Measurements from ENCODE around the gene APOBEC4.
"Not testable (repeated sequence)": the region's sequence is repeated elsewhere in the genome, so short reads cannot be mapped to it uniquely, and the experiment has no call there.

The APOBEC4 gene, protein sequence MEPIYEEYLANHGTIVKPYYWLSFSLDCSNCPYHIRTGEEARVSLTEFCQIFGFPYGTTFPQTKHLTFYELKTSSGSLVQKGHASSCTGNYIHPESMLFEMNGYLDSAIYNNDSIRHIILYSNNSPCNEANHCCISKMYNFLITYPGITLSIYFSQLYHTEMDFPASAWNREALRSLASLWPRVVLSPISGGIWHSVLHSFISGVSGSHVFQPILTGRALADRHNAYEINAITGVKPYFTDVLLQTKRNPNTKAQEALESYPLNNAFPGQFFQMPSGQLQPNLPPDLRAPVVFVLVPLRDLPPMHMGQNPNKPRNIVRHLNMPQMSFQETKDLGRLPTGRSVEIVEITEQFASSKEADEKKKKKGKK

DNA sequence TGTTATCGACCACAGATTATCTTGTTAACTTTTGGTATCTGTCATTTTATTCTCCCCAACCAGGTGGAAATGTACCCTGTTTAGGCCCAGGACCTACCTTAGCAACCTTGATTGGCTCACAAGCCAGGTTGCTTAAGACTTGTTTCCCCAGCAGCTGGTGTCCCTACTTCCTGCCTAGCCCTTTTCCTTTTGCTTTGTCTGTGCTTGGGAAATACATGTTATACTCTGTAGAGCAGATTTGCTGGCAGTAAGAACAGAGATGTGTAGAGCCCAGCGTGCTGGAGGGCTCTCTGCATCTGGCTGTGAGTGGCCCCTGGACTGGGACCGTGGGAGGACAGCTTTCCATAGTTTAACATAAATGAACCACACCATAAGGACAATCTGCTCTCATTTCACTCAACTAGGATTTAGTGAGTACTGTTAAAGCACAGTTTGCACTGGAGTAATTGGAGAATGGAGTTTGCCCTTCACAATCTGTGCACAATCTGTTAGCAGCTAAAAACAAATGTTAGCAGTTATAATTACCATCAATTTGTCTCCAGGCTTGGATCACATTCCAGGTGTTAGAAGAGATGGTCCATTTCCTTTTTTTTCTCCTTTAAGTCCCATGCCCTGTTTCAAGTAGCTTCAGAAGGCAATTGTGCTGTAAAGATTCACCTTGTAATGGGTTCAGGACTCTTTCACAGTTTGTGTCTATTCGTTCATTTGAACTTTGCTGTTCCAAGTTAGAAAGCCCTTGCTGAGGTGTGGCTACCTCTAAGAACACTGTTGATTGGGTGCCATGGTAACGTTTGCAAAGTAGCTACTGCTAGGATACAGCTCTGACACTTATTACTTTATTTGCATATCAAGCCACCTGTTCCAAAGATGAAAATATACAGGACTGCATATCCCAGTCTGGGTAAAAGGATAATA is at the start of gene APOBEC4:
APOBEC4 (minus strand) TSS at position 770 of the 915 bp plus-strand sequence. CDS start 4,535 bp downstream, outside the sequence.
- peak; percentile 40 for DNase-seq

DNA sequence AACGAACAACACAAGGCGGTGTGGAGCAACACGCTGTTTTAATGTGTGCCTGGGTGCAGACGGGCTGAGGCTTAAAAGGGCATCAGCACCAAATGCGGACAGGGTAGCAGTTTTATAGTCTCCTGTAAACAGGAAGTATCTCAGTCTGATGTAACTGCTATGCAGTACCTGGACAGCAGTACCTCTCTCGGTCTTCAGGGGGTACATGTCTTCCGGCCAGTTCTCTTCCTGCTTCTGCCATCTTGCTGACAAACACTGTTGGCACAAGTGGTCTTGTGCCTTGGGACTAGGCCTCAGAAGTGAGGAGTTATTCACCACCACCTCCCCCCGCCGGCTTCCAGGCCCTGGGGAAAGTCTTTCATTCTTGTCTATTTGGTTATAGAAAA is 49.7 kb upstream of the APOBEC4 start:
- no peak for DNase-seq

DNA sequence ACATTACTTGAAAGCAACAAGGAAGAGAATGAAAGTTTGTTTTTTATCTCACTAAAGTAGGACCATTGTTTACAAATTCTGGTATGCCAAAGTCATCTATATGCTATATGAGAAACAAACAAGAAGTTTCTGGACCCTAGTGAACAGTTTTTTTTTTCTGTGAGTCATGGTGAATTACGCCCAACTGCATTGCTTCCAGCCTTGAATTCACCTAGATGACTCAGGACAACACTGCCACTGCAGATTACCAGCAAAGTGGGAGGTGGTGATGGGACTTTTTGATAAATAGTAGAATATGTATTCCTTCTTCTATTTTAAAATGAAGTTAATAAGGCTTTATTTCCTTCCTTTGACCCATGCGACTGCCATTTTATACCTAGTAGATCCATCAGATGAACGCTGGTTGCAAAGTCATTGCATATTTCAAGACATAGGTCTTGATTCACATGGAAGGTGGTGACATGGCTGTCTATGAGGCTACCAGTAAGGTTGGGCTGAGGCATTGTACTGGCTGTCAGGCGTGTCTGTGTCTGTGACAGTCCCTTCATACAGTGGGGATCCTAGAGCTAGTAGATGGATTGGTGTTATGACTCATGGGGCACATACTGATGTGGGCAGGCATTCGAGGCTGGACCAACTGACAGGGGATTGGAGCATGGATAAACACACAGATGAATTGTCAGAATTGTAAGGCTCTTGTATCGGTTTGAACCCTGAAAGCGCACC is 49.1 kb upstream of the APOBEC4 start:
- DNase-seq: no peak

DNA sequence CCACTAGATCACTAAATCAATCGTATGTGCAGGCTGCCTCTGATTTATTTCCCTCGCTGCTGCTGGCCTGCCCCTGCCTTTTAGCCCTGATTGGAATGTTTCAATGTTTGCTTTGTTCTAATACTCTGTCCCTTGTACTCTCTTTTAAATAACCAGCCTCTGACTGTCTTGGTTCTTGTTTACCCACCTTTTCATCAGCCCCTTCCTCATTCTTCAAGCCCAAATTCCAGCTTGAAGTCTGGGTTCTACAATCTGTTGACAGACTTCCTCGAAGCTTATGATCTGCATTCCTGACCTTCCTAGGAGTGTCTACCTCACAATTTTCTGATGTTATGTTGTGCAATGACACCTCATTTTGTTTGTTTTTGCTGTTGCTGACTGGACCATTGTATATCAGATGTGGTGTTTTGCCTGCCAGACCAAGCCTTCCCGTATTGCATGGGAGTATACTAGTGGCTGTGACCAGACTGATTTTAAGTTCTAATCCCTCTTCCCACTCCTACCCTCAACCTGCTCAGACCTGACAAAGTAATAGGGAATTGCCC is 46.6 kb upstream of the APOBEC4 start:
- no peak for DNase-seq

DNA sequence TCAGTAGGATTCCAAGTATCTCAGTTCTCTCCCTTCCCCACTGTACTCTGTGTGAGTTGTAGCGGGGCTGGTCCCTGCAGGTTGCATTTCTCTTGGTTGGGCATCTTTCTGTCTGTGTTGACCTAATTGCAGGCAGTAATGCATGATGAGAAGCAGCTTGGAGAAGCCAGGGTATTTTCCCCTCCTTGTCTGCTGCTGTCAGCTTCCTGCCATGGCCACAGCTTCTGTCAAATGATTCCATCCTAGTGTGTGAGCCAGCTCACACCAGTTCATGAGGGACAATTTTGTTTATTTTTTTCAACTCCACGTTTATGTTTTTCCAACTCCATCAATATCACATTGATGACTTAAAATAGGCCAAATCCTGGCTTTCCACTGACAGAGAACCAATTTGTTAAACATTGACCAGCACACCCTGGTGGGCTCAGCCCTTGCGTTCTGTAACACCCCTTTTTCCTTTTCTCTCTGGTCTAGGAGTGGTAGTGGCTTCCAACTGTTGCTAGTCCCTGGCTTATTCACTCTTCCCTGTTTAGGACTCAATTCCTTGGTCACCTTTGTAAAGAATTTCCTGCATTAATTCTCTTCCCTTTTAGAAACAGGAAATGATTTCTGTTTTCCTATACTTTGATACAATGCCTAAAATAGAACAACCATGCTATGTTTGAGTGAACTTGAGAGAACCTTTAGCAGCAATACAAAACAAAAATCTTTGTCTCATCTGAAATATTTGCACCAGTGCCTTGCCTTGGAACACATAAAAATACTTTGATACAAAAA is 44.9 kb upstream of the APOBEC4 start:
- DNase-seq: no peak

DNA sequence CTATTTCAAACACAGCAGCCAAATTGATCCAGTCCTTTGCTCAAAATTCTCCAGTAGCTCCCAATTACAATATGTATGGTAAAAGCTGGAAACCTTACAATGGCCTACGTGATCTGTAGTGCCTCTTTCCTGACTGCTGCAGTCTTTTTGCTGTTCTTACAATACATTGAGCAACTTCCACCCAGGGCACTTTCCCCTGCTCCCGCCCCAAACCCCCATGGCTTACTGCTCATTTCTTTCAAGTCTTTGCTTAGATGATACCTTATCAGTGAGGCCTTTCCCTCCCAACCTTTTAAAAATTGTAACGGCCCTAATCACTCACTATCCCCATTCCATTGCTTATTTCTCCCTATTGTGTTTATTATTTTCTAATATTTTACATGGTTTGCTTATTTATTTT is 43.9 kb upstream of the APOBEC4 start:
- no peak for DNase-seq

DNA sequence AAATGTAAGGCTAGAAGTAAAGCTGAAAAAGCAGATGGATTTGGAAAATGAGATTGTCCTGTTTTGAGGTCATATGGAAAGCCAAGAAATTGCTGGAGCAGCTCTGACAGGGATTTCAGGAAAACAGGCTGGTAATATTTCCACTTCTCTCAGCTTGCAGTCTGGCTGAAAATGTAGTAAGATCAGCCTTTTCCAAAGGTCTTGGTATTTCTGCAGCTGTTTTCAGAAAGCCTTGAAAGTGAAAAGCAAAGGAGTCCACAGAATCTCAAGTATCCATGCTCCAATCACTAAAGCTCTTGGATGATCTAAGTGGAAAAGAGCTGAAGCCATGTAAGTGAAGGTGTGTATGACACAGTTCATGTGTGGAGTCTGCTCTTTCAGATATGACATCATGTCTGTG is 41.6 kb upstream of the APOBEC4 start:
- no peak for DNase-seq

DNA sequence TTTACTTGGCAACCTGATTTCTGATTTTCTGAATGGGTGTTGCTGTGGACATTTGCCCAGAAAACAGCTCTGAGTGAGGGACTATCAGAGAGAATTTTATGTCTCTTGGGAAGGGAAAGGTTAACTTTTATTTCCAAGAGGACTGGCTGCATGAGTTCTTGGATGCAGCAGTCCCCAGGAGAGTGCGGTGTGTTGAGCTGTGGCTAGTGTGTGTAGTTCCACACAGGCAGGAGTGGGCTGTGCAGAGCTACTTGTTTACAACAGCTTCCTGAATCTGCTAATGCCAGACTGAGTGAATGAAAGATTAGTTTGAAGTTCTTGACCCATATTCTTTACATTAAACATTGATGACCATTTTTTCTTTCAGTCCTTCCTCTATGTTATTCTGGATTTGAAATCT is 41.0 kb upstream of the APOBEC4 start:
- DNase-seq: no peak

DNA sequence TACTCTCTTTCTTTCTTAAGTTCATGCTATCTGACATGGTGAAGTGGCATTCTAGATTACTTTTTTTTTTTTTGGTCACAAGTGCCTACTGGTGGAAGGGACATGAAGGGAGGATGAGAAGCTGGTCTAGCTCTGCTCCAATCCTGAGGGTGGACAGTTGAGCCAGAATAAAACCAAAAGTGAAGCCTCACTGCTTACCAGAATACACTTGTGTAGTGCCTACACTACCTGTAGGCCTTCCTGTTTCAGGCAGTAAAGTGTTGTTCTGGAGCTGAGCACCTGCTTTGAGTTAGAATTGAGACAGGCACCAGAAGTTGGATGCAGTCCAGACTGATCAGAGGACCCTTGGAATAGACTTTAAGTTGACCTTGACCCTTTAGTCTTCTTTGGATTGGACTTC is 40.4 kb upstream of the APOBEC4 start:
- DNase-seq: no peak

DNA sequence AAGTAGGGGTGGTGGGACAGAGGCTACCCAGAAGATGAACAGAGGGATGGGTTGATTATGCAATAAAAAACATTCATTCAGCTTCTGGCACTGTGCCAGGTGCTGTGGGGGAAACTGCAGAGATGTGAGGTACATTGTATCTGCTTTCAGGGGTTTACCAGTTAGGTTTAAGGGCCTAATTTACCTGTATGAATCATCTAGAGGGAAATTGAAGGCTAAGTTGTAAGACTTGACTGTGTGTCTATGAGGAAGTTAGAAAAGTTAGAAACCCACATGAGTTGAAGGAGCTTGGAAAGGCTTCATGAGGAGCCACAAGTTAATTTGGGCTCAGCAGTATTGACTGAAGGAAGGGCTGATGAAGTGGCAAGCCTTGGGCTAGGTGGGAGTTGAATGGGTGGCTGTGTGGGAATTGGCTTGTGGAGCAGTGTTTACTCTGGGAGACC is 36.7 kb upstream of the APOBEC4 start:
- DNase-seq: no peak

DNA sequence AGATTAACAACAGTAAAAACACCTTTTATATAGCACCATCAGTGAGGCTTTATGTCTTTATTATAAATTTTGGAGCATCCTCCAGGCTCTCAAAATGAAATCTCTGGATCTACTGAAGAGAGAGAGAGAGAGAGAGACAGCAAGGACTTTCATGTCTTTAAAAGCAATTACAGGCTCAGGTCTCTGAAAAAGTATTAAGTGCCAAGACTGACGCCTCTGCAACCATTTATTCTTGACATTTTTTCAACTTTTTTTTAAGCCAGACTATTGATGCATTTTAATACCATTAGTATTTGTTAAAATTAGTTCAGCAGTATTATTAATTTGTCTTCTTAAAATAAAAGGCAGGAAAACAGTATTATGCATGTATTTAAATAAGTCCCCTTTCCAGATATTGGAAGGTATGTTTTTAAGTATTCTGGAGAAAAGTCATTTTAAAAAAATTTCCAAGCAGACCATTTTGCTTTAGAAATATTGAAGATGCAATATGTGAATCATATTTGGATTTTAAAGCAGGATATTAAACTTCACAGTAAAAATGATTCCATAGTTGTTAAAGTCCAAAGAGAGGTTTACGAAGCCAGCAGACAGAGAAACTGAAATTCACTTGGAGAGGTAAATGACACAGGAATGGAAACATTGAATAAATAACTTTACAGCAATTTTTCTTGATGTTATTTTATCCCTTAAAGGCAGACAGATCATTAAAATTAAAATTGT is 35.4 kb upstream of the APOBEC4 start:
- no peak for DNase-seq

DNA sequence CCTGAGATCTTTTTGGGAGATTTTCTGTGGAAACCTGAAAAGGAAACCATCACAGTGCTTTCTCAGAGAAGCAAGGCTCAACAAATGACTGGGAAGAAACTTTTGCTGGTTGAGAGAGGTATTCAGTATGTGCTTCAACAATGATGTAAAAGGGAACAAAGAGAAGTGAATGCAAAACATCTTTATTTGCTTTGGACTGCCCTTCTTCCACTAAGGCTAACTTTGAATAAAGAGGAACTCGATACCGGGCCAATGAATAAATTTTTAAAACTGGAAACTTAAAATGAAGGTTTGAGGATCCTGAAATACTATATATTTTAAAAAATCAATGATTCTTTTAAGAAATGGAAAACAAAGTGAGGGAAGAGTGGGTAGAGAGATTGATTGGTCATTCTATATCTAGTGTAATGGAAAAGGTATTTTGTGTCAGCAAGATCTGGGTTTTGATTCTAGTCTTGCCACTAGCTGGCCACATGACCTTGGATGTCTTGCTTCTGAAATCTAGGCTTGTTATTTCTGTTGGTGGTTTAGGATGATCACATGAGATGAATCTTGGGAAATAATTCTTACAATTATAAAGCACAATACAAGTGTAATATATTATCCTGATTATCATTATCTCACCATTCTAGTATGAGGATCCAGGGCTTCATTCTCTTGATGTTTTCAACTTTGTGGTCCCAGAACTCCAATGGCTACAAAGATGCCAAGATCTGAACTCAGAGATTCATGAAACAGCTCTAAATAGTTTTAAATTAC is 34.6 kb upstream of the APOBEC4 start:
- DNase-seq: no peak

DNA sequence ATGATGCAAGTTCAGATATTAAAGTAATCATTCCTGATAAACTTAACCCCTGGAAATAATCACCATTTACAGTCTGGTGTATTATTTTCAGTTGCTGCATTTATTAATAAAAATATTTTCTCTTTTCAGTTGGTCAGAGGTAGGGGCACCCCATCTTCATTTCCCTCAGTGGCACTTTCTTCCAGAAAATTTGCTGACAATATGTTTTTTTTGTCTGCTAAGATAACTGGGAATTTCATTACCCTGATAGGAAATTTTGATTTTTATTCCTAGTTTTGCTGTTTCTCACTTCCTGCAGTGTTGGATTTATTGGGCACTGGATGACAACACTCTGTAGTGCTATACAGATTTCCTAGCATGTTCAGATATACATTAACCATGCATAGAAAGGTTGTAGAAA is 33.1 kb upstream of the APOBEC4 start:
- no peak for DNase-seq

DNA sequence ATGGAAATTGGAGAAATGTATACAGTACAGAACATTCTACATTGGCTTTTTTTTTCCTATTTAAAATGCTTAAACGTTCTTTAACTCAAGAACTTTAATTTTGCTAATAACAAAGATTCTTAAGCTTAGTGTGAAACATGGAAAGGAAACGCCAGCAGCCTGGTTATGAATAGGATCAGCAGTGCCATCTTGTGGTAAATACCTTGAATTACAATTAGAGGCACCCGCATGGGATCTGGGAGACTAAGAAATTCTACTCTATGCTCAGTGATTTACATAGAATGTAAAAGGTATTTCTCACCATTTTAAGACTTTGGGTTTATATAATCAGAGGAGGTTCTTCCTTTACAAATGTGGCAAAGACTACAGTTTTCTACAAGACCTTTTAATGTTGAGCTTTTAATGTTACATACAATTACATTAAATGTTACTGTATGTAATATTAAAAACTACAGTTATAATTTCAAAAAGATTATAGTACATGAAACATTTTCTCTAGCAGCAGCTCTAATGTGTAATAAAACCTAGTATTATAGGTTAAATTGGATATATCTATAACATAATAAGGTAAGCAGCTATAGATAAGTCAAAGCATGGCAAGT is 32.1 kb upstream of the APOBEC4 start:
- DNase-seq: no peak

DNA sequence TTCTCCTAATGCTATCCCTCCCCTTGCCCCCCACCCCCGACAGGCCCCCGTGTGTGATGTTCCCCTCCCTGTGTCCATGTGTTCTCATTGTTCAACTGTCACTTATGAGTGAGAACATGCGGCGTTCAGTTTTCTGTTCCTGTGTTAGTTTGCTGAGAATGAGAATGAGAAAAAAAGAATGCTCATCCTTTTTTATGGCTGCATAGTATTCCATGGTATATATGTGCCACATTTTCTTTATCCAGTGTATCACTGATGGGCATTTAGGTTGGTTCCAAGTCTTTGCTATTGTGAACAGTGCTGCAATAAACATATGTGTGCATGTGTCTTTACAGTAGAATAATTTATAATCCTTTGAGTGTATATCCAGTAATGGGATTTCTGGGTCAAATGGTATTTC is 26.2 kb upstream of the APOBEC4 start:
- not testable (repeated sequence) for DNase-seq

DNA sequence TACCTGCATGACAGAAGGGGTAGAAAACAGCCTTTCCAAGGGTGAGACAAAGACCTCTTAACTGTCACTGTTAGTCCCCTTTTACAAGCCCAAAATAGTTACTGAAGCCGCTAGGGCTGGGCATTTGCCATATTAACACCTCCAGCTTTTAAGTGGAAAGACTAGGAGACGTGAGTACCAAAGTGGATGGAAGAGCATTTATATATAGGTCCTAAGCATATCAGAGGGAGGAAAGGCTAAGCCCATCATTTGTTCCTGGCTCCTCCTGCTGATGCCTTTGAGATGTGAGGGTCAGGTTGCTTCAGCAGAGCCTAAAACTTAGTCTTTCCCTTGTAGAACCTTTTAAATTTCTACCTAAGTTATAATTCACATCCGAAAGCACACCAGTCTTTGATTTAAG is 25.7 kb upstream of the APOBEC4 start:
- DNase-seq: no peak

DNA sequence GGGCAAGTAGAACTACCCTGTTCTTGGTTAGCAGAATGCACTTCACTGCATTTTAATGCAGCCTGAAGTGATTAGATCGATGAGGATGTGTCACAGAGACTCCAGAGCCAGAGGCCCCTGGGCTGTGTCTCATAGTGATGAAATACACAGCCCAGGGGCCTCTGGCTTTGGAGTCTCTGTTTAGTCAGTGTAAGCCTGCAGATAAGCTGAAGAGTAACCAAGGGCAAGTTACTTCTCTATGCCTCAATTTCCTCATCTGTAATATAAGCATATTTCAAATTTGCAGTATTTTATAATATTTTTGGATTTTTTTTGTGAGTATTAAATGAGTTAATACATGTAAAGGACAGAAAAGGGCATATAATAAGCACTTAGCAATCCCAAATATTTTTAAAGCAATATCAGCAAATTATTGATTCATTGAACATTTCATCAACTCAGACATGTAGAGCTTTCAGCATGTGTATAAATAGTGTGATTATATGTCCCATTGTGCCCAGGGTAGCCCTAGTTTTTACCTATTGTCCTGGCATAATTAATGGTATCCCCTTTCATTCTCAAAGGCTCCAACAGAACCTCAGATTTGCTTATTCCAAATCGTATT is 23.6 kb upstream of the APOBEC4 start:
- no peak for DNase-seq

DNA sequence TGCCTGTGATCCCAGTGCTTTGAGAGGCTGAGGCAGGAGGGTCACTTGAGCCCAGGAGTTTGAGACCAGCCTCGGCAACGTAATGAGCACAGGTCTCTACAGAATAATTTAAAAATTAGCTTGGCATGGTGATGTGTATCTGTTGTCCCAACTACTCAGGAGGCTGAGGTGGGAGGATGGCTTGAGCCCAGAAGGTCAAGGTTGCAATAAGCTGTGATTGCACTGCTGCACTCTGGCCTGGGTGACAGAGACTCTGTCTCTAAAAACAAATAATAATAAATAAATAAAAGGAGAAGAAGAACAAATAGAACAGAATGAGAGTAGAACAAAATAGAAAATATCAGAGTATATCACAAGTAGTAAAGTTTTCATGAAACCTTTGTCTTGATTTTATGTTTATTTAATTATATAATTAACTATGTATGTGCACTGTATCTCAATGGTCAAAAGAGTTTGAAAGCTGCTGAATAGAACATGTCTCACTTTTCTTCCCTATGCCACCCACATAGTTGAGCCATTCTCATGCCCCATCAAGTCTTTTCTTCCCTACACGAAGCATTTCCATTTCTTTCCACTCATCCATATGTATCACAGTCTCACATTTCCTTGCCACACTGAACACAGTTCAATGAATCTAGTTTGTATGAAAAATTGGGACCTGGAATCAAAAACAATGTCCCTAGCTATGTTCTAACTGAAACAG is 22.9 kb upstream of the APOBEC4 start:
- DNase-seq: no peak

DNA sequence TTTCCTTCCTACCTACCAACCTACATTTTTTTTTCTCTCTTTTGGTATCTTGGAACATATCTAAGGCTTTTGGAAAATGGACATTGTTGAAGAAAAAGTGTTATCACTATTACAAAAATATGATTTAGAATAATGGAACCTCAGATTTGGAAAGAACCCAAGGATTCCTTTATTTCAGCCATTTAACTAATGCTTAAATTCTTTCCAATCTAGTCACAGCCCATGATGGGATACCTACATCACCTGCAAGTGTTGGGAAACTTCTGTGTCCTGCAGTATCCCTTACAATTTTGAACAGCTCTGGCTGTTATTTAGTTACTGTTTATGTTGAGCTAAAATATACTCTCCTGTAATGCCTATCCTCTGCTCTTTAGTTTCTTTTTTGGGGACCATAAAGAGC is 22.3 kb upstream of the APOBEC4 start:
- no peak for DNase-seq
